H9 (cell line): Measurements from ENCODE around the gene ZBTB33. TPM values are rescaled to one million over a fixed set of nuclear protein-coding genes. Genes with fewer than 3 reads are reported as not detected.

Experiments used
- DNase-seq: peaks from one replicate; pipeline ENCODE4 v3.0.0-alpha.2; 2017
- H2AFZ ChIP-seq: one replicate; pipeline ENCODE4 v1.6.1; 2013; ENCODE audit warnings: mild to moderate bottlenecking, low read length, control low read depth, moderate library complexity
- H2AK5ac ChIP-seq: 2 replicates; pipeline ENCODE4 v1.6.1; 2013; ENCODE audit warnings: low read length, control low read depth, mixed read lengths; ENCODE audit not compliant: insufficient read length
- H2BK120ac ChIP-seq: one replicate; pipeline ENCODE4 v1.6.1; 2013; ENCODE audit warnings: low read depth, mild to moderate bottlenecking, low read length, control low read depth, inconsistent platforms; ENCODE audit not compliant: poor library complexity, severe bottlenecking
- H2BK12ac ChIP-seq: 2 replicates; pipeline ENCODE4 v1.6.1; 2013; ENCODE audit warnings: low read length, control low read depth, mixed read lengths, low read depth; ENCODE audit not compliant: insufficient read length
- H2BK15ac ChIP-seq: 2 replicates; pipeline ENCODE4 v1.6.1; 2013; ENCODE audit warnings: low read depth, low read length, control low read depth
- H2BK20ac ChIP-seq: one replicate; pipeline ENCODE4 v1.6.1; 2013; ENCODE audit warnings: low read depth, mild to moderate bottlenecking, low read length, control low read depth, inconsistent platforms; ENCODE audit not compliant: poor library complexity, severe bottlenecking
- H2BK5ac ChIP-seq: 2 replicates; pipeline ENCODE4 v1.6.1; 2013; ENCODE audit warnings: low read length, control low read depth, mixed read lengths; ENCODE audit not compliant: insufficient read length
- H3K14ac ChIP-seq: 2 replicates; pipeline ENCODE4 v1.6.1; 2013; ENCODE audit warnings: low read length, control low read depth; ENCODE audit not compliant: insufficient read depth
- H3K18ac ChIP-seq: 2 replicates; pipeline ENCODE4 v1.6.1; 2013; ENCODE audit warnings: low read depth, mild to moderate bottlenecking, mixed read lengths, low read length, control low read depth; ENCODE audit not compliant: insufficient read length
- H3K23ac ChIP-seq: 2 replicates; pipeline ENCODE4 v1.6.1; 2013; ENCODE audit warnings: low read length, control low read depth, mixed read lengths, low read depth; ENCODE audit not compliant: insufficient read length
- H3K23me2 ChIP-seq: 2 replicates; pipeline ENCODE4 v1.6.1; 2013; ENCODE audit warnings: low read depth, mild to moderate bottlenecking, mixed read lengths, low read length, control low read depth; ENCODE audit not compliant: insufficient read length, poor library complexity, severe bottlenecking
- H3K27ac ChIP-seq: 2 replicates; pipeline ENCODE4 v1.5.1; 2013; ENCODE audit warnings: low read length, control low read depth, mixed read lengths, low read depth; ENCODE audit not compliant: insufficient read length
- H3K27me3 ChIP-seq: 2 replicates; pipeline ENCODE4 v1.6.1; 2013; ENCODE audit warnings: low read length, control low read depth, inconsistent platforms; ENCODE audit not compliant: insufficient read depth
- H3K4ac ChIP-seq: 2 replicates; pipeline ENCODE4 v1.6.1; 2013; ENCODE audit warnings: low read depth, mild to moderate bottlenecking, control low read depth, inconsistent platforms, low read length, moderate library complexity
- H3K4me1 ChIP-seq: 2 replicates; pipeline ENCODE4 v1.6.1; 2013; ENCODE audit warnings: low read length, control low read depth, inconsistent platforms; ENCODE audit not compliant: insufficient read depth
- H3K4me2 ChIP-seq: 2 replicates; pipeline ENCODE4 v1.6.1; 2013; ENCODE audit warnings: low read length, control low read depth, mixed read lengths; ENCODE audit not compliant: insufficient read length, insufficient read depth
- H3K56ac ChIP-seq: 2 replicates; pipeline ENCODE4 v1.6.1; 2013; ENCODE audit warnings: low read depth, mild to moderate bottlenecking, mixed read lengths, low read length, control low read depth; ENCODE audit not compliant: insufficient read length
- H3K79me1 ChIP-seq: 2 replicates; pipeline ENCODE4 v1.6.1; 2013; ENCODE audit warnings: low read depth, mild to moderate bottlenecking, moderate library complexity, low read length, control low read depth, inconsistent platforms; ENCODE audit not compliant: insufficient read depth, poor library complexity, severe bottlenecking
- H3K79me2 ChIP-seq: 2 replicates; pipeline ENCODE4 v1.6.1; 2013; ENCODE audit warnings: low read length, control low read depth, inconsistent platforms; ENCODE audit not compliant: insufficient read depth
- H3K9ac ChIP-seq: 2 replicates; pipeline ENCODE4 v1.6.1; 2013; ENCODE audit warnings: low read length, control low read depth, mixed read lengths; ENCODE audit not compliant: insufficient read length; ENCODE audit errors: extremely low read depth
- H3K9me3 ChIP-seq: one replicate; pipeline ENCODE4 v1.6.1; 2013; ENCODE audit warnings: low read depth, low read length, inconsistent platforms; ENCODE audit not compliant: control insufficient read depth
- H3T11ph ChIP-seq: one replicate; pipeline ENCODE4 v1.6.1; 2013; ENCODE audit warnings: mild to moderate bottlenecking, low read length, control low read depth, inconsistent platforms
- H4K20me1 ChIP-seq: one replicate; pipeline ENCODE4 v1.6.1; 2013; ENCODE audit not compliant: control insufficient read depth, insufficient read length, insufficient read depth
- H4K5ac ChIP-seq: 2 replicates; pipeline ENCODE4 v1.6.1; 2013; ENCODE audit warnings: low read depth, mild to moderate bottlenecking, mixed read lengths, low read length, control low read depth; ENCODE audit not compliant: insufficient read length
- H4K8ac ChIP-seq: replicated peaks from 2 replicates; pipeline ENCODE4 v1.6.1; 2013; ENCODE audit warnings: low read length, control low read depth, mixed read lengths, low read depth; ENCODE audit not compliant: insufficient read length
- H4K91ac ChIP-seq: 2 replicates; pipeline ENCODE4 v1.6.1; 2013; ENCODE audit warnings: low read depth, mild to moderate bottlenecking, moderate library complexity, mixed read lengths, low read length, control low read depth; ENCODE audit not compliant: insufficient read length
- H3K27ac Mint-ChIP-seq, 3 experiments: 2 replicates in 2 of 3; 3 replicates in 1 of 3; pipeline ENCODE4 v1.8.0; 2020 to 2021; ENCODE audit warnings: mixed read lengths in 3 of 3, mild to moderate bottlenecking in 1 of 3, moderate library complexity in 1 of 3
- H3K27me3 Mint-ChIP-seq: 2 replicates; pipeline ENCODE4 v1.8.0; 2021; ENCODE audit warnings: low read depth, mild to moderate bottlenecking, moderate library complexity, mixed read lengths
- H3K36me3 Mint-ChIP-seq, 3 experiments: 2 replicates in 2 of 3; 3 replicates in 1 of 3; pipeline ENCODE4 v1.8.0; 2020 to 2021; ENCODE audit warnings: low read depth in 3 of 3, mixed read lengths in 3 of 3; ENCODE audit not compliant: insufficient read depth in 1 of 3
- H3K4me1 Mint-ChIP-seq, 2 experiments: 2 replicates each; pipeline ENCODE4 v1.8.0; 2020; ENCODE audit warnings: mixed read lengths in 2 of 2
- H3K4me3 Mint-ChIP-seq, 2 experiments: 2 replicates in 1 of 2; 3 replicates in 1 of 2; pipeline ENCODE4 v1.8.0; 2020 to 2021; ENCODE audit warnings: mild to moderate bottlenecking in 2 of 2, mixed read lengths in 2 of 2, moderate library complexity in 1 of 2
- H3K9me3 Mint-ChIP-seq, 2 experiments: 2 replicates in 1 of 2; 3 replicates in 1 of 2; pipeline ENCODE4 v1.8.0; 2020; ENCODE audit warnings: mild to moderate bottlenecking in 2 of 2, mixed read lengths in 2 of 2, moderate library complexity in 1 of 2
- WGBS: extraction: QIAGEN DNeasy Blood & Tissue Kit; methylation state at CpG from one replicate; pipeline ENCODE4 v1.1.7; 2013; ENCODE audit warnings: missing lambda C conversion rate, low lambda C conversion rate, mixed read lengths; ENCODE audit not compliant: insufficient read length; ENCODE audit errors: extremely low coverage; 5-methylcytosine and 5-hydroxymethylcytosine counted together
- total RNA-seq: library from RNA; stranded (reverse); gene quantifications from 2 replicates; pipeline ENCODE4 v1.2.1, GENCODE V29; 2021
- TF ChIP-seq, protein P1 (sequence below): fragments of 200-600 bp; sonication (generic); conservative IDR thresholded peaks from 3 replicates; pipeline ENCODE4 v1.8.0; 2021; ENCODE audit warnings: antibody characterized with exemption, mild to moderate bottlenecking

The ZBTB33 gene
- total RNA-seq, 1 experiment from 2014 or later = 18.7 TPM

DNA sequence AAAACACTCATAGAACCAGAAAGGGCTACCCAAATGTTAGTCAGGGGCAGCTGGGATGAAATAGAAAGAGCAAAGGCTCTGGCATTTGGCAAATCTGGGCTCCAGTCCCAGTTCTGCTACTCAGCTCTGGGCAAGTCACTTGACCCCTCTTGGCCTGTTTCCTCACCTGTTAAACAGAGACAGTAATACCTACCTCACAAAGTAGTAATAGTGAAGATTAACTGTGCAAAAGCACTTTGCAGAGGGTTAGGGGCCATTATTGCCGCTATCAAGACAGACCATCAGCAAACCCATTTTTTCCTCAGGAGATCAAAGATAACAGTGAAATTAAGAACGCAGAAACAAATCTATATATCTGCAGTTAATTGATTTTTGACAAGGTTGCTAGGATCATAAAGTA is 20.6 kb downstream of the ZBTB33 start:
- no peaks in the 10 kb centered on the region for H3K79me2 ChIP-seq
- H3K23ac ChIP-seq = no peak overlapping the region
- H3K9me3 ChIP-seq = peaks cover 11% of the 10 kb centered on the region
- no peak overlapping the region for H2BK15ac ChIP-seq
- peaks cover 13% of the 10 kb centered on the region in 2 experiments for H3K4me1 Mint-ChIP-seq
- H2BK120ac ChIP-seq = no peak overlapping the region
- no peak for DNase-seq
- H3K27ac Mint-ChIP-seq = no peak overlapping the region
- H3K4me2 ChIP-seq = no peak overlapping the region
- no peaks in the 10 kb centered on the region for H4K20me1 ChIP-seq
- peaks cover 0 to 2% (median 0%) of the 10 kb centered on the region in 3 experiments; a peak in 2 of 7 replicates for H3K36me3 Mint-ChIP-seq
- no peak overlapping the region for H2AK5ac ChIP-seq
- TF ChIP-seq, protein P1, sequence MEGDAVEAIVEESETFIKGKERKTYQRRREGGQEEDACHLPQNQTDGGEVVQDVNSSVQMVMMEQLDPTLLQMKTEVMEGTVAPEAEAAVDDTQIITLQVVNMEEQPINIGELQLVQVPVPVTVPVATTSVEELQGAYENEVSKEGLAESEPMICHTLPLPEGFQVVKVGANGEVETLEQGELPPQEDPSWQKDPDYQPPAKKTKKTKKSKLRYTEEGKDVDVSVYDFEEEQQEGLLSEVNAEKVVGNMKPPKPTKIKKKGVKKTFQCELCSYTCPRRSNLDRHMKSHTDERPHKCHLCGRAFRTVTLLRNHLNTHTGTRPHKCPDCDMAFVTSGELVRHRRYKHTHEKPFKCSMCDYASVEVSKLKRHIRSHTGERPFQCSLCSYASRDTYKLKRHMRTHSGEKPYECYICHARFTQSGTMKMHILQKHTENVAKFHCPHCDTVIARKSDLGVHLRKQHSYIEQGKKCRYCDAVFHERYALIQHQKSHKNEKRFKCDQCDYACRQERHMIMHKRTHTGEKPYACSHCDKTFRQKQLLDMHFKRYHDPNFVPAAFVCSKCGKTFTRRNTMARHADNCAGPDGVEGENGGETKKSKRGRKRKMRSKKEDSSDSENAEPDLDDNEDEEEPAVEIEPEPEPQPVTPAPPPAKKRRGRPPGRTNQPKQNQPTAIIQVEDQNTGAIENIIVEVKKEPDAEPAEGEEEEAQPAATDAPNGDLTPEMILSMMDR = no peak
- no peak overlapping the region for H3K56ac ChIP-seq
- H2AFZ ChIP-seq = no peak overlapping the region
- H3K79me1 ChIP-seq = no peaks in the 10 kb centered on the region
- H4K8ac ChIP-seq = no peak overlapping the region
- H3K23me2 ChIP-seq = no peaks in the 10 kb centered on the region
- no peak overlapping the region for H3K9ac ChIP-seq
- H3T11ph ChIP-seq = no peak overlapping the region
- no peak overlapping the region for H3K14ac ChIP-seq
- H3K27me3 Mint-ChIP-seq = peaks cover 35% of the 10 kb centered on the region
- H3K18ac ChIP-seq = no peak overlapping the region
- WGBS = no CpG with 5 or more reads among the region's 2 CpGs
- peaks cover 67 to 75% of the 10 kb centered on the region in 2 experiments for H3K9me3 Mint-ChIP-seq
- H3K27me3 ChIP-seq = no peaks in the 10 kb centered on the region
- H3K4me3 Mint-ChIP-seq = no peak overlapping the region
- H3K4me1 ChIP-seq = no peaks in the 10 kb centered on the region
- H2BK5ac ChIP-seq = no peak overlapping the region
- no peak overlapping the region for H4K91ac ChIP-seq
- no peak overlapping the region for H2BK20ac ChIP-seq
- H2BK12ac ChIP-seq = no peak overlapping the region
- no peak overlapping the region for H3K4ac ChIP-seq
- H3K27ac ChIP-seq = no peak overlapping the region
- no peak overlapping the region for H4K5ac ChIP-seq
